ENCODE measurements around the gene TBCD. TPM values are rescaled to one million over a fixed set of nuclear protein-coding genes. Genes with fewer than 3 reads are reported as not detected.

Gene TBCD
- total RNA-seq, 3 donors from 2014 or later, result 63.5 to 76.7 (median 66.1) TPM

DNA sequence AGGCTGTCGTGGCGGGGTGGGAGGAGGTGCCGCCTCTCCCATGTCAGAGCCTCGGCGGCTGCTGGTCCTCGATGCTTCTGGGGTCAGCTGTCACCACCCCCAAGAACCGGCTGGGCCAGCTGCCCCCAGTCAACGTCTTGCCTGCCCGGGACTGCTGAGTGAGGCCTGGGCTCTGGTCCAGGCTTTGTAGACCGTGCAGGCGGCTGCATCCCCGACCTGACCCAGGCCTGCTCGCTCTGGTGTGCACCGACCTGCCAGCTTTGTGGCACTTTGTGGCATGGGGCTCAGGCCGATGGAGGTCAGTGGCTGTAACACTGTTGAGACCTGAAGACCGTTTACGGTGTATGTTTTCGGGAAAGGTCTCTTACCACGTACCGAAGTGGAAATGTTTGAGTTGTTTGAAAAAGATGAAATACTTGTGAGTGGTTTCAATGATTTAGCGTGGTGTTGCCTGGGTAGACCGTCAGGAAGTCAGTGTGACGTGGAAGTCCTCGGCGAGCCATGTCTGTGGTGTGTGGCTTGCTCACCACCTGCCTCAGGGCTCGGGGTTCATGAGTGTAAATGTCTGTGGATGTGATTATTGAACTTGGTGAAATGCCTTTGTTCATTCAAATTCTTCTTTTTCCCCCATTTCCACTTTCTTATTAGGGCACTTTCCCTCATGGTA lies 141.2 kb downstream of the TBCD start:
- DNase-seq, result peak; percentile 73
- H3K9me3 Mint-ChIP-seq, result no peaks in the 10 kb centered on the region
- no peaks in the 10 kb centered on the region for H3K27me3 Mint-ChIP-seq (ENCODE audit: low read depth)
- H3K4me1 Mint-ChIP-seq (ENCODE audit: low read depth), result peaks cover 35% of the 10 kb centered on the region
- peak overlapping the region; percentile 68 for H3K4me3 Mint-ChIP-seq
- peaks cover 13% of the 10 kb centered on the region for H3K36me3 Mint-ChIP-seq (ENCODE audit: insufficient read depth)
- ATAC-seq, result peak; percentile 90 to 95

DNA sequence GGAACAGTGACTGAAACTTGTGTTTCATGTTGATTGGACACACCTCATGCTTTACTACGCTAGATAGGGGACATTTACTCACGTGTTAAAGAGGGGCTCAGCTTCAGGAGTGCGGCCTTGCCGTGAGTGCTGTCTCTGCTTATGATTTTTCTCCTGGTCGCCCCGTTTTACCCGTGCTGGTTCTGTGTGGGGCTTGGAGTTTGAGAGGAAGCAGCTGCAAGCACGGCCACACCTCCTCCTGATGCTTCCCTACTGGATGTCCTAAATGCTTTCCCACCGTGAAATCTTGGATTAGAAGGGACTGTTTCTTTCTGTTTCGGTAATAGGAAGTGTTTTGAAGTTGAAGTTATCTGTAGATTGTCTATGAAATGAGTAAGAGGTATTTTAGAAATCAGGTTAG lies 141.9 kb downstream of the TBCD start:
- no peaks in the 10 kb centered on the region for H3K27me3 Mint-ChIP-seq (ENCODE audit: low read depth)
- DNase-seq (no peak), ATAC-seq (peak; percentile 28 to 49)
- H3K9me3 Mint-ChIP-seq, result no peaks in the 10 kb centered on the region
- peaks cover 16% of the 10 kb centered on the region for H3K36me3 Mint-ChIP-seq (ENCODE audit: insufficient read depth)
- peak overlapping the region; percentile 68 for H3K4me3 Mint-ChIP-seq
- H3K4me1 Mint-ChIP-seq (ENCODE audit: low read depth), result peaks cover 34% of the 10 kb centered on the region

DNA sequence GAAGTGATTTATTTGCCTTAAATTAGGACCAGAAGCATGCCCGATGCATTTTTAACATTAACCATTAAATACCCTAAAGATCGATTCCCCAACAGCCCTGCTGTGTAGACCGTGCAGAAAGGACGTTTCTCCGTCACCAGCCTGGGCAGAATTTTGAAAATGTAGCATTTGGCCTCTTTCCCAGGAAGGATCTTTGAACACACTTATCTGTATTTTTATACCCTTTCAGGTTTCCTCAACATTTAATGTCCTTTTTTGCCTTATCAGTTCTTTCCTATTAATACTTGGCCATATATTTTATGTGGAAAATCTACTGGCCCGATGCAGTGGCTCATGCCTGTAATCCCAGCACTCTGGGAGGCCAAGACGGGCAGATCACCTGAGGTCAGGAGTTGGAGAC lies 142.5 kb downstream of the TBCD start:
- ATAC-seq, result no peak
- H3K4me3 Mint-ChIP-seq, result peak overlapping the region; percentile 68
- H3K36me3 Mint-ChIP-seq (ENCODE audit: insufficient read depth), result peaks cover 20% of the 10 kb centered on the region
- no peaks in the 10 kb centered on the region for H3K27me3 Mint-ChIP-seq (ENCODE audit: low read depth)
- H3K9me3 Mint-ChIP-seq, result no peaks in the 10 kb centered on the region
- no peak for DNase-seq
- H3K4me1 Mint-ChIP-seq (ENCODE audit: low read depth), result peaks cover 34% of the 10 kb centered on the region

DNA sequence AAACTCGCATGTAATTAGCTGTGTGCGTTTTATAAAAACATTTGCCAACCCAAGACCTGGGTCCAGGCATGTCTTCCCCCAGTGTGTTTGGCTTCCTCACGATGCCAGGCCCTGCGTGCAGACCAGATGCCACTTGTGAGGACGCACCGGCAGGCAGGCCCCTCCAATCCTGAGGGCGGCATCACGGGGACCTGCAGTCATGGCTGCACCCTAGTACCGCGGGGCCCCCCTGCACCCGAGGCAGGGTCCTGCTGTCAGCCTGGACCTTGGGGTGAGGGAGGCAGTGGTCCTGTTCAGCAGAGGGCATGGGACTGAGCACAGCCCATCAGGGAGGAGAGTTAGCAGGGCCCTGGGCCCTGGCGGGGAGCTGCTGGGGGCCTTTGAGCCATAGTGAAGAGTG lies 143.2 kb downstream of the TBCD start:
- H3K27me3 Mint-ChIP-seq (ENCODE audit: low read depth), result no peaks in the 10 kb centered on the region
- H3K36me3 Mint-ChIP-seq (ENCODE audit: insufficient read depth), result peaks cover 21% of the 10 kb centered on the region
- H3K4me1 Mint-ChIP-seq (ENCODE audit: low read depth), result peaks cover 35% of the 10 kb centered on the region
- no peaks in the 10 kb centered on the region for H3K9me3 Mint-ChIP-seq
- no peak overlapping the region for H3K4me3 Mint-ChIP-seq
- no peak for DNase-seq
- ATAC-seq, result no peak

DNA sequence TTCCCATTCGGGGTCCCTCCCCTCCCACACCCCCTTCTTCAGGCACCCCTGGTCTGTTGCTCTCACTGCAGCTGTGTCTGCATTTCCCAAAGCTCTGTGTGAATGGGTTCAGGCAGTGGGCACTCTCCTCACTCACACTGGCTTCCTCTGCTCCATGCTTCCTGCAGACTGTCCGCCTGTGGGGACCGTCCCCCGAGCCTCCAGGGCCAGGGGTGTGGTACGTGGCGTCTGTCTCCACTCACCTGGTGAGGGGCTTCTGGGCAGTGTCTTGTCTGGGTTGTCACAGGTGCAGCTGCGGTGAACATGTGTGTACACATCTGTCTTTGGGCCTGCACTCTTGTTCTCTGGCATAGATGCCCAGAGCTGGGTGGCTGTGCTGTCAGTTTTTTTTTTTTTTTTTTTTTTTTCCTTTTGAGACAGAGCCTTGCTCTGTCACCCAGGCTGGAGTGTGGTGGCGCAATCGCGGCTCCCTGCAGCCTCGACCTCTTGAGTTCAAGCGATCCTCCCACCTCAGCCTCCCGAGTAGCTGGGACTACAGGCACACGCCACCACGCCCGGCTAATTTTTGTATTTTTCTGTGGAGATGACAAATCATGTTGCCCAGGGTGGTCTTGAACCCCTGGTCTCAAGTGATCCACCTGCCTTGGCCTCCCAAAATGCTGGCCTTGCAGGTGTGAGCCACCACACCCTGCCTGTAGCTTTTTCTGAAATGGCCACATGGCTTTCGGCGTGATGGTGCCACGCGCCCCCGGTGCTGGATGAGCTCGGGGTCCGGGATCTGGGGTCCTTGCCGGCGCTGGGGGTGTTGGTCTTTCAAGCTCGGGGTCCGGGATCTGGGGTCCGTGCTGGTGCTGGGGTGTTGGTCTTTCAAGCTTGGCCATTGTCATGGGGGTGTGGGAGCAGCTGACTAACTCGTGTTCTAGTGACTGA lies 144.5 kb downstream of the TBCD start:
- ATAC-seq, result no peak
- Mint-ChIP-seq H3K27me3 (ENCODE audit: low read depth) (no peaks in the 10 kb centered on the region), H3K4me3 (no peak overlapping the region)

DNA sequence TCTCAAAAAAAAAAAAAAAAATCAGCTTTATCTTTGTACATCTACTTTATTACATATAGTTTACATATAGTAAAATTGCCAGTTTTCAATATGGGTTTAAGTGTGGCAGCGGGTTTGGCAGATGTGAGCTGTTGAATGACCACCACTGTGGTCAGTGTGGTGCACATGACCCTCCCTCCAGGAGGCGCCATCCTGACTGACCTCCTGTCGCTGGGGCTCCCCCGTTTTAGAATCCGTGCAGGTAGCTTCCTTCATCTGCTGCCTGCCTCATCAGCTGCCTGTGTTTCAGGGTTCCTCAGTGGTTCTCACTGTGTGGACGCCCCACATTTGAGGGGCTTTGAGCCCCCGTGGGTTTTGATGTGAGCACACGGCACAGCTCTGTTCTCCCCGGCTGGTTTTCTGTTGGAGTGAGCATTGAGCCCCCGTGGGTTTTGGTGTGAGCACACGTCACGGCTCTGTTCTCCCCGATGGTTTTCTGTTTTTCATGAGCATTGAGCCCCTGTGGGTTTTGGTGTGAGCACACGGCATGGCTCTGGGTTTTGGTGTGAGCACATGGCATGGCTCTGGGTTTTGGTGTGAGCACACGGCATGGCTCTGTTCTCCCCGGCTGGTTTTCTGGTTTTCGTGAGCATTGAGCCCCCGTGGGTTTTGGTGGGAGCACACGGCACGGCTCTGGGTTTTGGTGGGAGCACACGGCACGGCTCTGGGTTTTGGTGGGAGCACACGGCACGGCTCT lies 145.8 kb downstream of the TBCD start:
- H3K27me3 Mint-ChIP-seq (ENCODE audit: low read depth), result no peaks in the 10 kb centered on the region
- DNase-seq, result no peak
- peaks cover 27% of the 10 kb centered on the region for H3K4me1 Mint-ChIP-seq (ENCODE audit: low read depth)
- no peak overlapping the region for H3K4me3 Mint-ChIP-seq
- peaks cover 25% of the 10 kb centered on the region for H3K36me3 Mint-ChIP-seq (ENCODE audit: insufficient read depth)
- no peak for ATAC-seq
- no peaks in the 10 kb centered on the region for H3K9me3 Mint-ChIP-seq

More for the DNA sequence above, 144.5 kb downstream of the TBCD start:
- DNase-seq, result no peak
- peaks cover 36% of the 10 kb centered on the region for H3K4me1 Mint-ChIP-seq (ENCODE audit: low read depth)
- H3K36me3 Mint-ChIP-seq (ENCODE audit: insufficient read depth), result peaks cover 23% of the 10 kb centered on the region
- no peaks in the 10 kb centered on the region for H3K9me3 Mint-ChIP-seq

DNA sequence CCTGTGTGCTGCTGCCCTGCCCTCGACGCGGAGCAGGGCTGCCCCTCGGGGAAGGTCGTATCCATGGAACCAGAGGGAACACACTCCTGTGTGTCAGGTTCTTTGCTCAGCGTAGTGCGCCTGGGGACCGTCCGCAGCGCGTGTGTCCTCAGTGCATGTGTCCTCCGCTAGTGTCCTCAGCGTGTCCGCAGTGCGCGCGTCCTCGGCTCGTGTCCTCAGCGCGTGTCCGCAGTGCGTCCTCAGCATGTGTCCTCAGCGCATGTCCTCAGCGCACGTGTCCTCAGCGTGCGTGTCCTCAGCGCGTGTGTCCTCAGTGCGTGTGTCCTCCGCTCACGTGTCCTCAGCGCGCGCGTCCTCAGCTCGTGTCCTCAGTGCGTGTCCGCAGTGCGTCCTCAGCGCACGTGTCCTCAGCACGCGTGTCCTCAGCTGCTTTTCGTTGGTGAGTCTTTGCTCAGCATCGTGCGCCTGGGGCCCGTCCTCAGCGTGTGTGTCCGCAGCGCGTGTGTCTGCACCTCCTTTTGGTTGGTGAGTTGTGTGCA lies 147.2 kb downstream of the TBCD start:
- Mint-ChIP-seq H3K36me3 (ENCODE audit: insufficient read depth) (peaks cover 26% of the 10 kb centered on the region), H3K27me3 (ENCODE audit: low read depth) (no peaks in the 10 kb centered on the region), H3K9me3 (no peaks in the 10 kb centered on the region), H3K4me3 (no peak overlapping the region), H3K4me1 (ENCODE audit: low read depth) (peaks cover 14% of the 10 kb centered on the region)
- no peak for ATAC-seq
- no peak for DNase-seq

DNA sequence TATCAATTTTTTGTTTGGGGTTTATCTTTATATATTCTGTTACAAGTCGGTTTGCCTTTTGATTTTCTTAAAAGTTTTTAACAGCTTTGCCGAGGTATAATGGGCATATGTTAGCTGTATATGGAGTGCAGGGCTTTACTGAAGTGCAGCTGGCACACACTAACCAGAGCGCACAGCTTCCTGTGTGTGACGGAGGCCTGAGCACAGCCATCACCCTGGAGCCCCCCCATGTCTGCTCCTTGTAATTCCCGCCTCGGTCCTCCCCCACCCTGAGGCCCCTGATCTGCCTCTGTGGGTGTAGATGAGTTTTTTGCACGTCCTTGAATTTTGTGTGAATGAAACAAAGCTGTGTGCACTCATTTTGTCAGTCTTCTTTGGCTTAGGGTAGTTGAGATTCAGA lies 148.1 kb downstream of the TBCD start:
- H3K27me3 Mint-ChIP-seq (ENCODE audit: low read depth), result no peaks in the 10 kb centered on the region
- no peaks in the 10 kb centered on the region for H3K9me3 Mint-ChIP-seq
- DNase-seq (no peak), ATAC-seq (no peak)
- H3K4me1 Mint-ChIP-seq (ENCODE audit: low read depth), result peaks cover 8% of the 10 kb centered on the region
- peaks cover 28% of the 10 kb centered on the region for H3K36me3 Mint-ChIP-seq (ENCODE audit: insufficient read depth)
- H3K4me3 Mint-ChIP-seq, result no peak overlapping the region

DNA sequence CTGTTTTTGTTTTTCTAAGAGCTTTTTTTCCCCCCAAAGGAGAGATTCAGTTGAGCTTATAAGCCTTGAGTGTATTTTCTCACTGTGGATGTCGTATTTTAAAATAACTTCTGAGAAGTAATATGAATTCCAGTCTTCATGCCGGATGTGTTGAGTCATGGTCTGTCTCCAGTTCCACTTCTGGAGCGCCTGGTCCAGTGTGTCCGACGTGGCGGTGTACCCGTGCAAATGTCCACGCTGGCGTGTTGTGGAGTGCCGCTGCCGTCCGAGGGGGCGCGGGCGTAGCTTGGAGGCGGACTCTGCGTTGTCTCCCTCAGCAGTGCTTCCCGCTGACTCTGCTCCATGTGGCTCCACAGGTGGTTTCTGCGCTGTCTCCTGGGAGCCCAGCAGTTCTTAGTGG lies 148.9 kb downstream of the TBCD start:
- no peaks in the 10 kb centered on the region for H3K27me3 Mint-ChIP-seq (ENCODE audit: low read depth)
- H3K9me3 Mint-ChIP-seq, result no peaks in the 10 kb centered on the region
- peaks cover 5% of the 10 kb centered on the region for H3K4me1 Mint-ChIP-seq (ENCODE audit: low read depth)
- peaks cover 23% of the 10 kb centered on the region for H3K36me3 Mint-ChIP-seq (ENCODE audit: insufficient read depth)
- DNase-seq, result no peak
- ATAC-seq, result no peak
- H3K4me3 Mint-ChIP-seq, result no peak overlapping the region

DNA sequence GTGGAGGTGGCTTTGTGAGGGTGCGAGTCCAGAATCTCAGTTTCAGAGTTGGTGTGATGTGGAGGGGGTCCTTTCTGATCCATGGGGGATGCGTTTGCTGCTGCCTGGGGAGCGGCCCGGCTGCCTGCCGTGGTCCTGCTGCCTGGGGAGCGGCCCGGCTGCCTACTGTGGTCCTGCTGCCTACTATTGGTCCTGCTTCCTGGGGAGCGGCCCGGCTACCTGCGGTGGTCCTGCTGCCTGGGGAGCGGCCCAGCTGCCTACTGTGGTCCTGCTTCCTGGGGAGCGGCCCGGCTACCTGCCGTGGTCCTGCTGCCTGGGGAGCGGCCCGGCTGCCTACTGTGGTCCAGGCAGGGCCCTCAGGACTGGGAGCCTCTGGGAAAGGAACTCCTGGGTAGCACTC lies 149.5 kb downstream of the TBCD start:
- ATAC-seq, result no peak
- Mint-ChIP-seq H3K9me3 (no peaks in the 10 kb centered on the region), H3K36me3 (ENCODE audit: insufficient read depth) (peaks cover 29% of the 10 kb centered on the region), H3K4me1 (ENCODE audit: low read depth) (peaks cover 5% of the 10 kb centered on the region), H3K27me3 (ENCODE audit: low read depth) (no peaks in the 10 kb centered on the region), H3K4me3 (no peak overlapping the region)
- no peak for DNase-seq

DNA sequence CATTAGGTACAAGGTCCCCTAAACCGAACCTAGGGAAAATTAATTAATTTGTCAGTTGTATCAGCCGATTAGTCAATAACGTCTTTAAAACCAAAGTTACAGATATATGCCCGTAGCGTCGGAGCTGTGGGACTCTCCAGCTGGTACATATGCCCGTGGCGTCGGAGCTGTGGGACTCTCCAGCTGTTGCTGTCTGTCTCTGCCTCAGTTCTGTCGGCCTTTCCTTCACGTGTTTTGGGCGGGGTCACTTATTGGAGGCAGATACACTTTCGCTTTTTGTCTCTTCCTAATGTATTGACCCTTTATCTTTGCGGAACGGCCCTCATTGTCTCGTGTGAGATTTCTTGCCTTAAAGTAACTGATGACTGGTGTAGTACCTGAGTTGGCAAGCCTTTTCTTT lies 150.0 kb downstream of the TBCD start:
- Mint-ChIP-seq H3K4me3 (no peak overlapping the region), H3K36me3 (ENCODE audit: insufficient read depth) (peaks cover 29% of the 10 kb centered on the region), H3K27me3 (ENCODE audit: low read depth) (no peaks in the 10 kb centered on the region), H3K4me1 (ENCODE audit: low read depth) (peaks cover 4% of the 10 kb centered on the region), H3K9me3 (no peaks in the 10 kb centered on the region)
- ATAC-seq (no peak), DNase-seq (no peak)

DNA sequence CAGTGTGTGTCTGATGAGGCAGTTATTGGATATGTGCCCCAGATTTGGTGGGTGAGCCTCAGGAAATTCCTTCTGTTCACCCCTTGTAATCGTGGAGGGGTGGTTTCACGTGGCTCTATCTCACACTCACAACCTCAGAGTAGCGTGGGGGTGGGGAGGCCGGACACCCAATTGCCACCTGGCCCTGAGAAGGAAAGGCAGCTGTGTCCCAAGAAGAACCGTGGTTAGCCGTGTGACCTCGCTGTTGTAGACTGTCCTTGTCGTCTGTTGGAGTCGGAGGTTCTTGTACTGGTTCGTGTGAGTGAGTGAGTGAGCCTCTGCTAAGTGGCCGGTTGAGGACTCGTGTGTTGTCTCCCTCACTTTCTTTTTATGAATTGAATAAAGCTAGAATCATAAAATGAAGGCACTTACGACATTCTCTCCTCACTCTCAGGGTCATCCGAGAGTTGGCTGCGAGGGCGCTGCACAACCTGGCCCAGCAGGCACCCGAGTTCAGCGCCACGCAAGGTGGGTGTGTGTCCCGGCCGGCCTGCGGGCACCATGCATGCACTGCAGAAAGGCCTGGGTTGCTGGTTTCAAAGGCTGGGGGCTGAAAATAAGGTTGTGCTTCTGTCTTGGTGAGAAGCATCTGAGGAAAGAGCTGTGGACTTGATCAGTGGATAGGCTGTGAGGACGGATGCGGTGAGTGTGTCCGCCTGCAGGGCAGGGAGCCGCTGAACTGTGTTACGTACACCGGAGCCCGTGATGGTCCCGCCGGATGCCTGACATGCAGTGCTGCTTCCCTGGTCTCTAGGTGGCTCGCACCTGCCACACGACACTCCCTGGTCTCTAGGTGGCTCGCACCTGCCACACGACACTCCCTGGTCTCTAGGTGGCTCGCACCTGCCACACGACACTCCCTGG lies 151.4 kb downstream of the TBCD start:
- peaks cover 30% of the 10 kb centered on the region for H3K36me3 Mint-ChIP-seq (ENCODE audit: insufficient read depth)

DNA sequence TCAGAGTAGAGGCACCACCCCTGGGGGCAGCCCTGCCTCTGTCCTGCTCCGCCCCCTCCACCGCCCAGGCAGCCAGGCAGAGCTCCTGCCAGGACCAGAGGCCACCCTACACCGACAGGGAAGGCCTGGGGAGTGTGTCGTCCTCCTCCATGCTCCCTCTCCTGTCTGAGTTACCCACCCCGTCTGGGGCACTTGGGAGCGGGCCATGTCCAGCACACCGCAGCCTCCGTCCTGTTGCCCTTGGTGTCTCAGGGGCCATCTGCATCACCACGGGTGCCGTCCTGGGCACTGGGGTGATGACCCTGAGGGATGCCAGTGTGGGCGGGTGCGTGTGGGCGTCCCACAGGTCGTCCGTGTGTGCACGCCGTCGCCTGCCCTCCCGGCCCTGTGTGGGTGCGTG lies 153.3 kb downstream of the TBCD start:
- no peak for DNase-seq
- H3K4me3 Mint-ChIP-seq, result no peak overlapping the region
- no peaks in the 10 kb centered on the region for H3K27me3 Mint-ChIP-seq (ENCODE audit: low read depth)
- no peaks in the 10 kb centered on the region for H3K9me3 Mint-ChIP-seq
- ATAC-seq, result no peak
- H3K36me3 Mint-ChIP-seq (ENCODE audit: insufficient read depth), result peaks cover 26% of the 10 kb centered on the region
- peaks cover 5% of the 10 kb centered on the region for H3K4me1 Mint-ChIP-seq (ENCODE audit: low read depth)

More for the DNA sequence above, 151.4 kb downstream of the TBCD start:
- no peak overlapping the region for H3K4me3 Mint-ChIP-seq
- no peaks in the 10 kb centered on the region for H3K27me3 Mint-ChIP-seq (ENCODE audit: low read depth)
- DNase-seq (no peak), ATAC-seq (no peak)
- no peaks in the 10 kb centered on the region for H3K9me3 Mint-ChIP-seq
- H3K4me1 Mint-ChIP-seq (ENCODE audit: low read depth), result peaks cover 4% of the 10 kb centered on the region

Measured in activated T-cell treated with anti-CD3 and anti-CD28 coated beads, Interleukin-2, amount 50 U/mL, for 4 hours (primary cell).